OCI-LY1 (cell line): ENCODE results near the gene BCCIP.

Experiments used
- H2AFZ ChIP-seq: fragments of 200-600 bp; sonication (generic), shearing (Covaris generic); 2 replicates; pipeline ENCODE4 v1.6.0; 2014; ENCODE audit warnings: antibody characterized with exemption, mild to moderate bottlenecking, low read length
- H3F3A ChIP-seq: fragments of 200-600 bp; sonication (generic), shearing (Covaris generic); 2 replicates; pipeline ENCODE4 v1.6.0; 2014; ENCODE audit warnings: mild to moderate bottlenecking, antibody characterized with exemption, low read length, moderate library complexity; ENCODE audit not compliant: insufficient read depth
- H3K27ac ChIP-seq: fragments of 200-600 bp; sonication (generic); 2 replicates; pipeline ENCODE4 v1.5.1; 2014; ENCODE audit warnings: low read length, mixed run types, mild to moderate bottlenecking, low read depth; ENCODE audit not compliant: poor library complexity, severe bottlenecking
- H3K27me3 ChIP-seq: fragments of 200-600 bp; sonication (generic); 2 replicates; pipeline ENCODE4 v1.6.0; 2014; ENCODE audit warnings: antibody characterized with exemption, mild to moderate bottlenecking, low read length, moderate library complexity; ENCODE audit not compliant: insufficient read depth
- H3K36me3 ChIP-seq: fragments of 200-600 bp; sonication (generic); 2 replicates; pipeline ENCODE4 v1.6.1; 2014; ENCODE audit warnings: mild to moderate bottlenecking, antibody characterized with exemption, low read length, moderate library complexity, mixed read lengths; ENCODE audit not compliant: insufficient read depth
- H3K4me1 ChIP-seq: fragments of 200-600 bp; sonication (generic); 2 replicates; pipeline ENCODE4 v1.5.1; 2014; ENCODE audit warnings: mild to moderate bottlenecking, low read length, moderate library complexity; ENCODE audit not compliant: insufficient read depth, severe bottlenecking
- H3K4me2 ChIP-seq: fragments of 200-600 bp; sonication (generic), shearing (Covaris generic); 2 replicates; pipeline ENCODE4 v1.6.1; 2014; ENCODE audit warnings: low read length
- H3K4me3 ChIP-seq: fragments of 200-600 bp; sonication (generic); 2 replicates; pipeline ENCODE4 v1.5.1; 2014; ENCODE audit warnings: low read length, low read depth, mild to moderate bottlenecking, mixed read lengths; ENCODE audit not compliant: poor library complexity, severe bottlenecking
- H3K79me2 ChIP-seq: fragments of 200-600 bp; shearing (Covaris generic); 2 replicates; pipeline ENCODE4 v1.6.1; 2016; ENCODE audit warnings: mixed run types, low read length, mixed read lengths; ENCODE audit not compliant: insufficient read depth
- H3K9ac ChIP-seq: fragments of 200-600 bp; sonication (generic), shearing (Covaris generic); 2 replicates; pipeline ENCODE4 v1.6.1; 2014; ENCODE audit warnings: mild to moderate bottlenecking, low read length, mixed read lengths
- H3K9me2 ChIP-seq: fragments of 200-600 bp; sonication (generic), shearing (Covaris generic); 2 replicates; pipeline ENCODE4 v1.6.1; 2014; ENCODE audit warnings: low read depth, mild to moderate bottlenecking, low read length, mixed read lengths
- H3K9me3 ChIP-seq: fragments of 200-600 bp; shearing (Covaris generic); 2 replicates; pipeline ENCODE4 v1.6.1; 2014; ENCODE audit warnings: low read length, mixed read lengths
- H4K20me1 ChIP-seq: fragments of 200-600 bp; sonication (generic), shearing (Covaris generic); 2 replicates; pipeline ENCODE4 v1.6.0; 2016; ENCODE audit warnings: mild to moderate bottlenecking, low read length; ENCODE audit not compliant: insufficient read depth
- EZH2 ChIP-seq: fragments of 200-600 bp; sonication (generic), shearing (Covaris generic); IDR thresholded peaks from 2 replicates; pipeline ENCODE4 v1.8.0; 2017; ENCODE audit warnings: borderline replicate concordance, mixed run types, mild to moderate bottlenecking, antibody characterized with exemption, low read length, moderate library complexity, mixed read lengths
- TF ChIP-seq, protein P1 (sequence below): fragments of 200-600 bp; sonication (generic), shearing (Covaris generic); IDR thresholded peaks from 2 replicates; pipeline ENCODE4 v1.5.1; 2017; ENCODE audit warnings: mild to moderate bottlenecking, antibody characterized with exemption, low read length, moderate library complexity, mixed read lengths

The BCCIP gene

GRCh38 chr10:125792342-125793300 lies 30.7 kb upstream of the BCCIP start:
- H3K9me3 ChIP-seq = no peaks in the 10 kb centered on the region
- no peaks in the 10 kb centered on the region for H4K20me1 ChIP-seq
- no peak overlapping the region for H2AFZ ChIP-seq
- no peaks in the 10 kb centered on the region for H3F3A ChIP-seq
- H3K4me2 ChIP-seq = no peak overlapping the region
- H3K36me3 ChIP-seq = peaks cover 30% of the 10 kb centered on the region; the same call in 1 of the 2 replicates
- H3K27me3 ChIP-seq = no peaks in the 10 kb centered on the region
- no peaks in the 10 kb centered on the region for H3K9me2 ChIP-seq
- H3K4me1 ChIP-seq = no peaks in the 10 kb centered on the region
- H3K79me2 ChIP-seq = no peaks in the 10 kb centered on the region
- H3K4me3 ChIP-seq = no peak overlapping the region
- no peak overlapping the region for H3K9ac ChIP-seq
- H3K27ac ChIP-seq = no peak overlapping the region
- TF ChIP-seq, protein P1, sequence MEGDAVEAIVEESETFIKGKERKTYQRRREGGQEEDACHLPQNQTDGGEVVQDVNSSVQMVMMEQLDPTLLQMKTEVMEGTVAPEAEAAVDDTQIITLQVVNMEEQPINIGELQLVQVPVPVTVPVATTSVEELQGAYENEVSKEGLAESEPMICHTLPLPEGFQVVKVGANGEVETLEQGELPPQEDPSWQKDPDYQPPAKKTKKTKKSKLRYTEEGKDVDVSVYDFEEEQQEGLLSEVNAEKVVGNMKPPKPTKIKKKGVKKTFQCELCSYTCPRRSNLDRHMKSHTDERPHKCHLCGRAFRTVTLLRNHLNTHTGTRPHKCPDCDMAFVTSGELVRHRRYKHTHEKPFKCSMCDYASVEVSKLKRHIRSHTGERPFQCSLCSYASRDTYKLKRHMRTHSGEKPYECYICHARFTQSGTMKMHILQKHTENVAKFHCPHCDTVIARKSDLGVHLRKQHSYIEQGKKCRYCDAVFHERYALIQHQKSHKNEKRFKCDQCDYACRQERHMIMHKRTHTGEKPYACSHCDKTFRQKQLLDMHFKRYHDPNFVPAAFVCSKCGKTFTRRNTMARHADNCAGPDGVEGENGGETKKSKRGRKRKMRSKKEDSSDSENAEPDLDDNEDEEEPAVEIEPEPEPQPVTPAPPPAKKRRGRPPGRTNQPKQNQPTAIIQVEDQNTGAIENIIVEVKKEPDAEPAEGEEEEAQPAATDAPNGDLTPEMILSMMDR = no peak
- TF ChIP-seq EZH2 = no peak

- Histone ChIP-seq H3K9me2 (no peaks in the 10 kb centered on the region), H3K4me2 (no peak overlapping the region), H4K20me1 (no peaks in the 10 kb centered on the region), H3K4me1 (no peaks in the 10 kb centered on the region), H3K79me2 (no peaks in the 10 kb centered on the region), H3K4me3 (no peak overlapping the region), H3K9ac (no peak overlapping the region), H2AFZ (no peak overlapping the region), H3K27me3 (no peaks in the 10 kb centered on the region), H3K9me3 (no peaks in the 10 kb centered on the region), H3K27ac (no peak overlapping the region), H3K36me3 (peaks cover 23% of the 10 kb centered on the region; the same call in 1 of the 2 replicates), H3F3A (no peaks in the 10 kb centered on the region)
- TF ChIP-seq EZH2 = no peak
- TF ChIP-seq, protein P1 = no peak
Observed at GRCh38 chr10:125795128-125795527, 28.2 kb upstream of the BCCIP start.

- Histone ChIP-seq H2AFZ (no peak overlapping the region), H3K27me3 (no peaks in the 10 kb centered on the region), H3K4me1 (no peaks in the 10 kb centered on the region), H3F3A (no peaks in the 10 kb centered on the region), H3K36me3 (peaks cover 25% of the 10 kb centered on the region), H3K9ac (no peak overlapping the region), H3K9me2 (no peaks in the 10 kb centered on the region), H3K9me3 (no peaks in the 10 kb centered on the region), H3K79me2 (no peaks in the 10 kb centered on the region), H3K4me3 (no peak overlapping the region), H4K20me1 (no peaks in the 10 kb centered on the region), H3K27ac (no peak overlapping the region), H3K4me2 (no peak overlapping the region)
- no peak for TF ChIP-seq EZH2
- TF ChIP-seq, protein P1 = no peak
Observed at GRCh38 chr10:125795637-125796190, 27.6 kb upstream of the BCCIP start.
